WTC11 (cell line): ENCODE results near the gene CDC25A. TPM values are rescaled to one million over a fixed set of nuclear protein-coding genes. Genes with fewer than 3 reads are reported as not detected.
A peak's percentile ranks its signal among the peaks of the same experiment; 100 is the strongest.

Experiments used
- ATAC-seq: fragments of 200-7000 bp; cut with Tn5 transposase; 2 replicates; pipeline ENCODE4 v1.10.0; 2021; ENCODE audit warnings: mild to moderate bottlenecking, moderate library complexity
- CTCF ChIA-PET: fragments of 300-600 bp; sonication (Branson Sonifier 250); formaldehyde crosslinking; loops from one replicate; lab custom pipeline; 2021; ENCODE audit warnings: antibody characterized with exemption; lab: Charles Lee
- POLR2A ChIA-PET: fragments of 350-600 bp; sonication (Branson Sonifier 250); formaldehyde crosslinking; loops from one replicate; lab custom pipeline; 2021; ENCODE audit warnings: antibody characterized with exemption; lab: Charles Lee
- DNase-seq: peaks from one replicate; pipeline ENCODE4 v3.0.0; 2021; ENCODE audit warnings: low spot score
- H3K27ac Mint-ChIP-seq: 2 replicates; pipeline ENCODE4 v1.8.0; 2021; ENCODE audit warnings: mixed read lengths
- H3K27me3 Mint-ChIP-seq: 2 replicates; pipeline ENCODE4 v1.8.0; 2021; ENCODE audit warnings: low read depth, mild to moderate bottlenecking, moderate library complexity, mixed read lengths
- H3K36me3 Mint-ChIP-seq: 2 replicates; pipeline ENCODE4 v1.8.0; 2021; ENCODE audit warnings: mixed read lengths
- H3K4me1 Mint-ChIP-seq: 2 replicates; pipeline ENCODE4 v1.8.0; 2022; ENCODE audit warnings: mixed read lengths
- H3K4me3 Mint-ChIP-seq: 2 replicates; pipeline ENCODE4 v1.8.0; 2021; ENCODE audit warnings: mild to moderate bottlenecking, moderate library complexity, mixed read lengths
- H3K9me3 Mint-ChIP-seq: 2 replicates; pipeline ENCODE4 v1.8.0; 2021; ENCODE audit warnings: mixed read lengths
- ATF3 ChIP-seq: sonication (generic); formaldehyde crosslinking; conservative IDR thresholded peaks from 2 replicates; pipeline ENCODE4 v1.8.1; 2022; ENCODE audit warnings: mild to moderate bottlenecking, missing genetic modification reagents
- CBFB ChIP-seq: sonication (generic); formaldehyde crosslinking; IDR thresholded peaks from 2 replicates; pipeline ENCODE4 v1.8.1; 2022; ENCODE audit warnings: mild to moderate bottlenecking, low read depth, missing genetic modification reagents
- CDX4 ChIP-seq: fragments of 250-450 bp; sonication (Bioruptor Pico); IDR thresholded peaks from 2 replicates; pipeline ENCODE4 v1.9.0; 2021; ENCODE audit warnings: moderate library complexity, mild to moderate bottlenecking, inconsistent platforms, borderline replicate concordance
- FOXJ3 ChIP-seq: sonication (generic); formaldehyde crosslinking; IDR thresholded peaks from 2 replicates; pipeline ENCODE4 v1.9.0; 2021; ENCODE audit warnings: missing genetic modification reagents, mild to moderate bottlenecking, borderline replicate concordance
- FOXK1 ChIP-seq: sonication (generic); formaldehyde crosslinking; IDR thresholded peaks from 2 replicates; pipeline ENCODE4 v1.8.0; 2022; ENCODE audit warnings: mild to moderate bottlenecking, moderate library complexity, missing genetic modification reagents
- FOXP4 ChIP-seq: sonication (generic); formaldehyde crosslinking; IDR thresholded peaks from 2 replicates; pipeline ENCODE4 v1.8.0; 2022; ENCODE audit warnings: mild to moderate bottlenecking, missing genetic modification reagents
- GABPB1 ChIP-seq: sonication (generic); formaldehyde crosslinking; IDR thresholded peaks from 2 replicates; pipeline ENCODE4 v1.8.1; 2023; ENCODE audit warnings: mild to moderate bottlenecking, missing genetic modification reagents
- HMGA2 ChIP-seq: fragments of 250-450 bp; sonication (Bioruptor Pico); IDR thresholded peaks from 2 replicates; pipeline ENCODE4 v1.4.0; 2021; ENCODE audit warnings: mild to moderate bottlenecking, moderate library complexity
- IRF1 ChIP-seq: sonication (generic); formaldehyde crosslinking; IDR thresholded peaks from 2 replicates; pipeline ENCODE4 v1.8.0; 2023; ENCODE audit warnings: missing genetic modification reagents
- IRF2 ChIP-seq: sonication (generic); formaldehyde crosslinking; IDR thresholded peaks from 2 replicates; pipeline ENCODE4 v1.8.0; 2022; ENCODE audit warnings: low read depth, missing genetic modification reagents, borderline replicate concordance
- JUN ChIP-seq: sonication (generic); formaldehyde crosslinking; IDR thresholded peaks from 2 replicates; pipeline ENCODE4 v1.8.0; 2023; ENCODE audit warnings: mild to moderate bottlenecking, missing genetic modification reagents
- MAX ChIP-seq: sonication (generic); formaldehyde crosslinking; IDR thresholded peaks from 2 replicates; pipeline ENCODE4 v1.8.0; 2022; ENCODE audit warnings: mild to moderate bottlenecking, missing genetic modification reagents
- NR2C2 ChIP-seq: sonication (generic); formaldehyde crosslinking; IDR thresholded peaks from 2 replicates; pipeline ENCODE4 v1.8.0; 2022; ENCODE audit warnings: mild to moderate bottlenecking, missing genetic modification reagents
- PRRX2 ChIP-seq: fragments of 250-450 bp; sonication (Bioruptor Pico); IDR thresholded peaks from 2 replicates; pipeline ENCODE4 v1.8.0; 2021; ENCODE audit warnings: mild to moderate bottlenecking
- RORB ChIP-seq: fragments of 250-450 bp; sonication (Bioruptor Pico); IDR thresholded peaks from 2 replicates; pipeline ENCODE4 v1.9.0; 2021; ENCODE audit warnings: mild to moderate bottlenecking
- USF1 ChIP-seq: sonication (generic); formaldehyde crosslinking; IDR thresholded peaks from 2 replicates; pipeline ENCODE4 v1.8.0; 2022; ENCODE audit warnings: mild to moderate bottlenecking, missing genetic modification reagents
- ZNF263 ChIP-seq: sonication (generic); formaldehyde crosslinking; IDR thresholded peaks from 2 replicates; pipeline ENCODE4 v1.8.1; 2022; ENCODE audit warnings: low read depth, mild to moderate bottlenecking, moderate library complexity, missing genetic modification reagents
- ZNF416 ChIP-seq: fragments of 250-450 bp; sonication (Bioruptor Pico); IDR thresholded peaks from 2 replicates; pipeline ENCODE4 v1.9.0; 2021; ENCODE audit warnings: mild to moderate bottlenecking, inconsistent platforms
- ZNF423 ChIP-seq: fragments of 250-450 bp; sonication (Bioruptor Pico); IDR thresholded peaks from 2 replicates; pipeline ENCODE4 v2.1.2; 2022; ENCODE audit warnings: mild to moderate bottlenecking, moderate library complexity
- ZNF425 ChIP-seq: fragments of 250-450 bp; sonication (Bioruptor Pico); conservative IDR thresholded peaks from 2 replicates; pipeline ENCODE4 v1.9.0; 2021; ENCODE audit warnings: mild to moderate bottlenecking
- total RNA-seq: library from RNA; stranded (reverse); gene quantifications from 3 replicates; pipeline ENCODE4 v1.2.3, GENCODE V29; 2021

CDC25A gene
- total RNA-seq, 1 experiment from 2014 or later = 57.6 TPM

- H3K9me3 Mint-ChIP-seq = no peaks in the 10 kb centered on the region
- H3K36me3 Mint-ChIP-seq = peaks cover 27% of the 10 kb centered on the region
- CTCF ChIA-PET = interaction anchor here (1.1 to 4.6 kb wide), 6 partner anchors 52 to 247 kb away, joined by 4 to 76 read pairs (median 6); partner anchors contain the start of gene ZNF589
- TF ChIP-seq IRF1 (CRISPR knock-in tag) = no peak
- TF ChIP-seq NR2C2 = no peak
- no peak for TF ChIP-seq FOXP4 (CRISPR knock-in tag)
- TF ChIP-seq CDX4 = no peak
- TF ChIP-seq CBFB = no peak
- TF ChIP-seq IRF2 (CRISPR knock-in tag) = no peak
- no peak for TF ChIP-seq FOXJ3 (CRISPR knock-in tag)
- no peak for TF ChIP-seq USF1 (CRISPR knock-in tag)
- no peak for TF ChIP-seq ZNF263 (CRISPR knock-in tag)
- TF ChIP-seq ZNF425 (CRISPR knock-in tag) = no peak
- TF ChIP-seq FOXK1 (CRISPR knock-in tag) = no peak
- no peak for TF ChIP-seq JUN
- no peak for TF ChIP-seq HMGA2 (CRISPR knock-in tag)
- TF ChIP-seq PRRX2 = no peak
- TF ChIP-seq RORB (CRISPR knock-in tag) = no peak
- TF ChIP-seq MAX = no peak
- no peak for TF ChIP-seq GABPB1 (CRISPR knock-in tag)
- TF ChIP-seq ZNF423 = no peak
- TF ChIP-seq ATF3 (CRISPR knock-in tag) = no peak
- no peak for TF ChIP-seq ZNF416 (CRISPR knock-in tag)
- no peak for ATAC-seq
- no peak for DNase-seq
- no peaks in the 10 kb centered on the region for H3K27me3 Mint-ChIP-seq
- POLR2A ChIA-PET = interaction anchor here (1.4 kb wide), 1 partner anchor 257 kb away, joined by 4 read pairs; the partner anchor contains the start of gene ATRIP
- H3K4me3 Mint-ChIP-seq = 0 out of 2 replicates have a peak overlapping the region, but pooled peaks have one; percentile 76
- H3K27ac Mint-ChIP-seq = no peak overlapping the region
- H3K4me1 Mint-ChIP-seq = peaks cover 43% of the 10 kb centered on the region
These were observed 1.1 kb upstream of the CDC25A start for GRCh38 chr3:48189321-48189720.
